Brain microvascular endothelial cell (primary cell): ENCODE measurements around the gene PATE1.

Experiments used
- DNase-seq: peaks from one replicate; pipeline ENCODE4 v3.0.0-alpha.2; 2020
- H3K27ac ChIP-seq: fragments of 250-450 bp; sonication (Bioruptor Pico); 2 replicates; pipeline ENCODE4 v1.5.1; 2020; ENCODE audit warnings: mild to moderate bottlenecking, moderate library complexity
- H3K27me3 ChIP-seq: fragments of 250-450 bp; sonication (Bioruptor Pico); replicated peaks from 2 replicates; pipeline ENCODE4 v1.5.1; 2020; ENCODE audit warnings: mild to moderate bottlenecking
- H3K36me3 ChIP-seq: fragments of 250-450 bp; sonication (Bioruptor Pico); replicated peaks from 2 replicates; pipeline ENCODE4 v1.5.1; 2020; ENCODE audit warnings: mild to moderate bottlenecking
- H3K4me3 ChIP-seq: 2 replicates; pipeline ENCODE4 v1.5.1; 2011; ENCODE audit warnings: low read depth, mild to moderate bottlenecking, control low read depth, low read length, moderate library complexity
- CTCF ChIP-seq: IDR thresholded peaks from 2 replicates; pipeline ENCODE4 v1.5.1; 2011; ENCODE audit warnings: low read depth, mild to moderate bottlenecking, moderate library complexity, low read length, control low read depth, inconsistent platforms; ENCODE audit errors: missing control alignments
- in situ Hi-C: cut with HindIII; loops from 2 replicates; pipeline ENCODE4 v1.10.0; 2017; ENCODE audit warnings: low sequenced_read_pairs, low pct_ligation_motif_present

Gene PATE1

GRCh38 chr11:125763483-125763882 is 17.4 kb downstream of the PATE1 start:
- no peak for DNase-seq
- TF ChIP-seq CTCF: no peak
- Histone ChIP-seq H3K36me3 (no peaks in the 10 kb centered on the region), H3K27ac (no peak overlapping the region), H3K4me3 (no peak overlapping the region), H3K27me3 (no peaks in the 10 kb centered on the region)
- in situ Hi-C loops: no loop called here

GRCh38 chr11:125766251-125766650 is 20.2 kb downstream of the PATE1 start:
- H3K36me3 ChIP-seq: no peaks in the 10 kb centered on the region
- H3K4me3 ChIP-seq: no peak overlapping the region
- H3K27me3 ChIP-seq: no peaks in the 10 kb centered on the region
- DNase-seq: no peak
- no peak for TF ChIP-seq CTCF
- in situ Hi-C loops: no loop called here
- H3K27ac ChIP-seq: no peak overlapping the region

- in situ Hi-C loops: no loop called here
- TF ChIP-seq CTCF: no peak
- H3K4me3 ChIP-seq: no peak overlapping the region
- no peak overlapping the region for H3K27ac ChIP-seq
- H3K36me3 ChIP-seq: no peaks in the 10 kb centered on the region
- no peak for DNase-seq
- no peaks in the 10 kb centered on the region for H3K27me3 ChIP-seq
Measured at GRCh38 chr11:125768336-125769046, 22.4 kb downstream of the PATE1 start.

- no peak for DNase-seq
- no peak overlapping the region for H3K27ac ChIP-seq
- no peak for TF ChIP-seq CTCF
- no peak overlapping the region for H3K4me3 ChIP-seq
- in situ Hi-C loops: no loop called here
- no peaks in the 10 kb centered on the region for H3K27me3 ChIP-seq
- no peaks in the 10 kb centered on the region for H3K36me3 ChIP-seq
Measured at GRCh38 chr11:125770583-125770982, 24.5 kb downstream of the PATE1 start.

DNA sequence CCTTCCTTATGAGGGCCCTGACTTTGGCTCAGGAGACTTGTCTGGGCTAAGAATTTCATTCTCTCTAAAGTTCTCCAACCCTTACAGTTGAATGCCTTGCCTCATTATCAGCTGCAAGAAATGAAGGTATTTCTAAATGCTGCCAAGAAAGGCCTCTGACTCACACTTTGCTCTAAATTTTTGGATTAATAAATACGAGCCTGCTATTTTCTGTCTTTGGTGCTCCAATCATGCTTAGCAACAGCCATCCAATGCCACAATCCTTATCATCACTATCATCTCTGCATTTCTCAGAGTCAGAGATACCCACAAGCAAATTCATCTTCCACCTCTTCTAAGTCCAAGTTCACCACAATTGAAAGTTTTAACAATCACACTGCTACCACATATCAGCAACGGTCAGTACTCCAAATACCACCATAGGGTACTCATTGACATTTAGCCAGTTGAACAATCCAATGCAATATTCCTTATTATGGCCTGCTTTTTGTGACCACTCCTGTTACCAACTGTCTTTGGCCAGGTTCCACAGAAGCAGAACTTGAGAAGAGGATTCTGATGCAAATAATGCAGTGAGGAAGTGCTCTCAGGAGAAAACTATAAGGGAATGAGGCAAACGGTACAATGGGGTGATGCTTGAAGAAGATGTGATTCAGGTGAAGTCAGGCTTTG is 26.9 kb downstream of the PATE1 start:
- no peak overlapping the region for H3K27ac ChIP-seq
- no peak overlapping the region for H3K4me3 ChIP-seq
- in situ Hi-C loops: no loop called here
- H3K27me3 ChIP-seq: no peaks in the 10 kb centered on the region
- no peak for TF ChIP-seq CTCF
- peak; percentile 50 for DNase-seq
- H3K36me3 ChIP-seq: no peaks in the 10 kb centered on the region

- no peak for DNase-seq
- no peak overlapping the region for H3K4me3 ChIP-seq
- no peaks in the 10 kb centered on the region for H3K27me3 ChIP-seq
- in situ Hi-C loops: no loop called here
- H3K36me3 ChIP-seq: no peaks in the 10 kb centered on the region
- no peak for TF ChIP-seq CTCF
- H3K27ac ChIP-seq: no peak overlapping the region
Measured at GRCh38 chr11:125773516-125773915, 27.4 kb downstream of the PATE1 start.
